Astrocyte (in vitro differentiated cells and primary cell): ENCODE results near the gene GMEB2. TPM values are rescaled to one million over a fixed set of nuclear protein-coding genes. Genes with fewer than 3 reads are reported as not detected.

Source experiments
- DNase-seq: peaks from one replicate; pipeline ENCODE4 v3.0.0-alpha.2; 2010; ENCODE audit warnings: low read depth
- FAIRE-seq: peaks from 2 replicates; lab custom pipeline; 2011; peaks lifted over from hg19 to GRCh38; lab: Jason Lieb, UNC
- H2AFZ ChIP-seq: 2 replicates; pipeline ENCODE4 v1.6.0; 2012; ENCODE audit warnings: low read depth, low read length, inconsistent platforms
- H3K27ac ChIP-seq: 2 replicates; pipeline ENCODE4 v1.5.1; 2011; ENCODE audit warnings: low read depth, low read length, inconsistent platforms
- H3K27me3 ChIP-seq: 2 replicates; pipeline ENCODE4 v1.6.0; 2011; ENCODE audit warnings: low read length, inconsistent platforms; ENCODE audit not compliant: insufficient read depth
- H3K36me3 ChIP-seq: 2 replicates; pipeline ENCODE4 v1.5.1; 2011; ENCODE audit warnings: low read length, inconsistent platforms; ENCODE audit not compliant: insufficient read depth
- H3K4me1 ChIP-seq: 2 replicates; pipeline ENCODE4 v1.5.1; 2011; ENCODE audit warnings: low read length, inconsistent platforms; ENCODE audit not compliant: insufficient read depth
- H3K4me2 ChIP-seq: 2 replicates; pipeline ENCODE4 v1.6.0; 2012; ENCODE audit warnings: low read length, inconsistent platforms
- H3K4me3 ChIP-seq: 2 replicates; pipeline ENCODE4 v1.5.1; 2011; ENCODE audit warnings: low read depth, mild to moderate bottlenecking, low read length, inconsistent platforms; ENCODE audit not compliant: insufficient read depth
- H3K79me2 ChIP-seq: 2 replicates; pipeline ENCODE4 v1.6.0; 2012; ENCODE audit warnings: mild to moderate bottlenecking, low read length, inconsistent platforms; ENCODE audit not compliant: insufficient read depth
- H3K9ac ChIP-seq: 2 replicates; pipeline ENCODE4 v1.6.0; 2012; ENCODE audit warnings: mild to moderate bottlenecking, low read length, inconsistent platforms
- H3K9me3 ChIP-seq: 2 replicates; pipeline ENCODE4 v1.5.1; 2012; ENCODE audit warnings: low read depth, mild to moderate bottlenecking, low read length, inconsistent platforms; ENCODE audit not compliant: insufficient read depth
- H4K20me1 ChIP-seq: 2 replicates; pipeline ENCODE4 v1.6.0; 2012; ENCODE audit warnings: low read length, inconsistent platforms; ENCODE audit not compliant: insufficient read depth
- H3K27ac Mint-ChIP-seq: one replicate; pipeline ENCODE4 v1.8.0; 2021; ENCODE audit warnings: mild to moderate bottlenecking, mixed read lengths; ENCODE audit not compliant: unreplicated experiment
- H3K27me3 Mint-ChIP-seq: one replicate; pipeline ENCODE4 v1.8.0; 2021; ENCODE audit warnings: low read depth, mixed read lengths; ENCODE audit not compliant: unreplicated experiment
- H3K36me3 Mint-ChIP-seq: one replicate; pipeline ENCODE4 v1.8.0; 2021; ENCODE audit warnings: low read depth, mixed read lengths; ENCODE audit not compliant: unreplicated experiment
- H3K4me1 Mint-ChIP-seq: one replicate; pipeline ENCODE4 v1.8.0; 2021; ENCODE audit warnings: low read depth, mixed read lengths; ENCODE audit not compliant: unreplicated experiment
- H3K4me3 Mint-ChIP-seq: one replicate; pipeline ENCODE4 v1.8.0; 2021; ENCODE audit warnings: mild to moderate bottlenecking, moderate library complexity, mixed read lengths; ENCODE audit not compliant: unreplicated experiment
- H3K9me3 Mint-ChIP-seq: one replicate; pipeline ENCODE4 v1.8.0; 2021; ENCODE audit warnings: mild to moderate bottlenecking, mixed read lengths; ENCODE audit not compliant: unreplicated experiment
- EZH2 ChIP-seq: IDR thresholded peaks from 2 replicates; pipeline ENCODE4 v1.6.1; 2012; ENCODE audit warnings: mild to moderate bottlenecking, low read length, inconsistent platforms; ENCODE audit not compliant: insufficient read depth
- total RNA-seq: library from RNA; stranded (reverse); gene quantifications from 2 replicates; pipeline ENCODE4 v1.2.1, GENCODE V29; 2021
- TF ChIP-seq, protein P1 (sequence below): IDR thresholded peaks from 2 replicates; pipeline ENCODE4 v1.5.1; 2011; ENCODE audit warnings: low read depth, mild to moderate bottlenecking, inconsistent platforms, low read length, moderate library complexity; ENCODE audit not compliant: insufficient read depth

Gene GMEB2
- total RNA-seq, 1 donor from 2014 or later: 11.7 TPM

DNA sequence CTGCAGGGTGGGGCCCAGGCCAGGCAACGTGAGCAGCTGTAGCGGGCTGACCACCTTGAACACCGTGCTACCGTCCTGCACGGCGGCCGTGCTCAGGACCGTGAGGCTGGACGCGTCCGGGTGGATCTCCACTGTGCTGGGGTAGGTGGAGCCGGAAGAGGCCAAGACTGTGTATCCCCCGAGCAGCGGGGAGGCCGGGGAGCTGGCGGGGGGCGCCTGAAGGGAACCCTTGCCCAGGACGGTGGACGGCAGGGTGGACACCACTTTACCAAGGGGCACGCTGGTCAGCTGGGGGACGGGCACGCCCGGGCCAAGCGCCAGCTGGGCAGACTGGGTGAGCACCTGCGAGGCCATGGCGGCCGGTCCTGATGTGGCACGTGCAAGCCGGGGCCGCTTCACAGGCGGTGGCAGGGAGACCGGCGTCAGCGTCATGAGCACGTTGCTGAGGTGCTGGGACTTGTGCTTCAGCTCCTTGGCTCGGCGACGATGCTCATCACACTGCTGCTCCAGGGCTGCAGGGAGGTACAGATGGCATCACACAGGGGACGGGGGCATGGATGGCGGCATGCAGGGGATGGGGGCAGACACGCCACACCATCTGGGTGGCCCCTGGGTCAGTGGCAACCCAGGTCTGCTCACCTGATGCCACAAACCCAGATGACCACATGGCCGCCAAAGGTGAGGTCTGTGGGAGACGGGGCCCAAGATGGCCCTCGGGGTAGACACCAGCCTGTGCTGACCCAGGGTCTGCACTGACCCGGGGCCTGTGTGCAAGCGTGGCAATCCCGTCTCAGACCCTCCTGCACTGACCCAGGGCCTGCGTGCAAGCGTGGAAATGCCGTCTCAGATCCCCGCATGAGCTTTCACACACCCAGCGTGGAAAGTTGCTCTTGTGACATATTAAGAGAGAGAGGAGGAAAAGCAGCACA lies 36.4 kb downstream of the GMEB2 start:
- H3K4me3 ChIP-seq: no peak overlapping the region
- no peak for FAIRE-seq

DNA sequence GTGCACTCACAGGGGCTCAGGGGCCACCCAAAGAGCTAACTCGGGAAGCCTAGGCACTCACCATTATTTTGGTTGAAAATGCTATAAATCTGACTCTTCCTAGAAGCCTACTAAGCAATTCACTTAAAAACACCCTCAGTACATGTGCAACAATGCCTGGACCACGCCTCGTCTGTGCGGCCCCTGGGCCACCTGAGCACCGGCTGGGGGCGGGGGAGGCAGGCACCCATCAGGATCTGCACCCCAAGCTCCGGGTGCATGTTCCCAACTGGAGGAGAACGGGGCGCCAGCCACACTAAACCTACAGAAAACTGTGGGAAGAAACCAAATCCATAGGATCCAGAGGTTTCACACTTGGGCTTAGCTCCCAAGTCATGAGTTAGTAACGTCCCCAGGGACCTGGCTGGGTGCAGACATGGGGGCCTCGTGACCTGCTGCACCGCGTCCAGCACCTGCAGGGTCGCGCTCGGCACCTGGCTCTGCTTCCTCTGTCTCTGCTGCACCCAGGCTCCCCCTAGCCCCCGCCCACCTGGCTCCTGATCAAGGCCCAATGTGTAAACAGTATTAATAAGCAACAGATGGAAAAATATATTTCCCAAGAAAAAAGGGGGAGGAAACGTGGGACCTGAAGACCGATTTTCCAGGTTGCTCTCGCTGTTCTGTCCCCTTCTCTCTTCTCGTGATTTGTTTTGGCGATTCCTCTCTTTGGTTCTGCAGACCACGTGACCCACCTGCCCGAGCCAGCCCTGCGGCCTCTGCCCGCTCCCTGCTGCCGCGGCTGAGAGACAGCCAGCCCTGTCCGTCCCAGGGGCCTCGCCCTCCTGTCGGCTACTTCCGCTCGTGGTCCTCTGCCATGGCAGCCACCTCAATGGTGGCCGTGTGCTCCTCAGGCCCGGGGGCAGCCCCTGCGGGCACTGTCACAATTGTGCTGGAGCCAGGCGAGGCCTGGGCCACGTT lies 37.4 kb downstream of the GMEB2 start:
- peaks cover 4% of the 10 kb centered on the region for H3K27me3 Mint-ChIP-seq
- no peak overlapping the region for H3K9ac ChIP-seq
- peaks cover 7% of the 10 kb centered on the region for H3K4me1 ChIP-seq
- H3K79me2 ChIP-seq: no peaks in the 10 kb centered on the region
- DNase-seq: no peak
- H3K4me2 ChIP-seq: no peak overlapping the region
- no peaks in the 10 kb centered on the region for H3K9me3 ChIP-seq
- H3K27me3 ChIP-seq: no peaks in the 10 kb centered on the region
- TF ChIP-seq, protein P1, sequence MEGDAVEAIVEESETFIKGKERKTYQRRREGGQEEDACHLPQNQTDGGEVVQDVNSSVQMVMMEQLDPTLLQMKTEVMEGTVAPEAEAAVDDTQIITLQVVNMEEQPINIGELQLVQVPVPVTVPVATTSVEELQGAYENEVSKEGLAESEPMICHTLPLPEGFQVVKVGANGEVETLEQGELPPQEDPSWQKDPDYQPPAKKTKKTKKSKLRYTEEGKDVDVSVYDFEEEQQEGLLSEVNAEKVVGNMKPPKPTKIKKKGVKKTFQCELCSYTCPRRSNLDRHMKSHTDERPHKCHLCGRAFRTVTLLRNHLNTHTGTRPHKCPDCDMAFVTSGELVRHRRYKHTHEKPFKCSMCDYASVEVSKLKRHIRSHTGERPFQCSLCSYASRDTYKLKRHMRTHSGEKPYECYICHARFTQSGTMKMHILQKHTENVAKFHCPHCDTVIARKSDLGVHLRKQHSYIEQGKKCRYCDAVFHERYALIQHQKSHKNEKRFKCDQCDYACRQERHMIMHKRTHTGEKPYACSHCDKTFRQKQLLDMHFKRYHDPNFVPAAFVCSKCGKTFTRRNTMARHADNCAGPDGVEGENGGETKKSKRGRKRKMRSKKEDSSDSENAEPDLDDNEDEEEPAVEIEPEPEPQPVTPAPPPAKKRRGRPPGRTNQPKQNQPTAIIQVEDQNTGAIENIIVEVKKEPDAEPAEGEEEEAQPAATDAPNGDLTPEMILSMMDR: no peak
- TF ChIP-seq EZH2: no peak
- no peak for FAIRE-seq
- peaks cover 9% of the 10 kb centered on the region for H3K36me3 Mint-ChIP-seq
- no peak overlapping the region for H2AFZ ChIP-seq
- no peak overlapping the region for H3K4me3 Mint-ChIP-seq
- H3K27ac ChIP-seq: no peak overlapping the region
- H4K20me1 ChIP-seq: no peaks in the 10 kb centered on the region
- H3K9me3 Mint-ChIP-seq: no peaks in the 10 kb centered on the region
- H3K4me3 ChIP-seq: no peak overlapping the region
- H3K27ac Mint-ChIP-seq: no peak overlapping the region
- H3K36me3 ChIP-seq: no peaks in the 10 kb centered on the region
- peaks cover 2% of the 10 kb centered on the region for H3K4me1 Mint-ChIP-seq

More for the DNA sequence above, 36.4 kb downstream of the GMEB2 start:
- peaks cover 2% of the 10 kb centered on the region for H3K4me1 Mint-ChIP-seq
- H3K4me3 Mint-ChIP-seq: no peak overlapping the region
- TF ChIP-seq, protein P1: no peak
- no peak for TF ChIP-seq EZH2
- Histone ChIP-seq H3K79me2 (no peaks in the 10 kb centered on the region), H4K20me1 (no peaks in the 10 kb centered on the region), H3K9me3 (no peaks in the 10 kb centered on the region), H3K36me3 (no peaks in the 10 kb centered on the region), H3K9ac (no peak overlapping the region), H3K27me3 (no peaks in the 10 kb centered on the region), H2AFZ (no peak overlapping the region), H3K27ac (no peak overlapping the region), H3K4me2 (no peak overlapping the region), H3K4me1 (peaks cover 7% of the 10 kb centered on the region)
- peaks cover 14% of the 10 kb centered on the region for H3K36me3 Mint-ChIP-seq
- no peak overlapping the region for H3K27ac Mint-ChIP-seq
- H3K27me3 Mint-ChIP-seq: peaks cover 4% of the 10 kb centered on the region
- DNase-seq: no peak
- no peaks in the 10 kb centered on the region for H3K9me3 Mint-ChIP-seq
